ENCODE measurements around the gene ALDH3A2.

GRCh38 chr17:19660219-19660870 is 11.8 kb downstream of the ALDH3A2 start:
- TF ChIP-seq, protein P1, sequence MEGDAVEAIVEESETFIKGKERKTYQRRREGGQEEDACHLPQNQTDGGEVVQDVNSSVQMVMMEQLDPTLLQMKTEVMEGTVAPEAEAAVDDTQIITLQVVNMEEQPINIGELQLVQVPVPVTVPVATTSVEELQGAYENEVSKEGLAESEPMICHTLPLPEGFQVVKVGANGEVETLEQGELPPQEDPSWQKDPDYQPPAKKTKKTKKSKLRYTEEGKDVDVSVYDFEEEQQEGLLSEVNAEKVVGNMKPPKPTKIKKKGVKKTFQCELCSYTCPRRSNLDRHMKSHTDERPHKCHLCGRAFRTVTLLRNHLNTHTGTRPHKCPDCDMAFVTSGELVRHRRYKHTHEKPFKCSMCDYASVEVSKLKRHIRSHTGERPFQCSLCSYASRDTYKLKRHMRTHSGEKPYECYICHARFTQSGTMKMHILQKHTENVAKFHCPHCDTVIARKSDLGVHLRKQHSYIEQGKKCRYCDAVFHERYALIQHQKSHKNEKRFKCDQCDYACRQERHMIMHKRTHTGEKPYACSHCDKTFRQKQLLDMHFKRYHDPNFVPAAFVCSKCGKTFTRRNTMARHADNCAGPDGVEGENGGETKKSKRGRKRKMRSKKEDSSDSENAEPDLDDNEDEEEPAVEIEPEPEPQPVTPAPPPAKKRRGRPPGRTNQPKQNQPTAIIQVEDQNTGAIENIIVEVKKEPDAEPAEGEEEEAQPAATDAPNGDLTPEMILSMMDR (IDR thresholded peaks at IDR 0.05), result no peak
- no peak for TF ChIP-seq POLR2A (IDR thresholded peaks at IDR 0.05)
